Thyroid gland (tissue), 4 donors: ENCODE results near the gene ATRNL1. TPM values are rescaled to one million over a fixed set of nuclear protein-coding genes. Genes with fewer than 3 reads are reported as not detected.

ENCODE experiments used
- DNase-seq, 2 donors: peaks; one replicate each; pipeline ENCODE4 v3.0.0-alpha.2; 2019
- H3K27ac ChIP-seq, 3 donors: fragments of 200-600 bp; sonication (generic); 1 replicate in 2 of 3; 2 replicates in 1 of 3; pipeline ENCODE4 v1.5.1; 2016 to 2019; ENCODE audit warnings: mild to moderate bottlenecking in 1 of 3, moderate library complexity in 1 of 3
- H3K27me3 ChIP-seq: fragments of 200-600 bp; sonication (generic); one replicate; pipeline ENCODE4 v1.5.1; 2019
- H3K36me3 ChIP-seq, 2 donors: fragments of 200-600 bp; sonication (generic); one replicate each; pipeline ENCODE4 v1.5.1; 2016 to 2019
- H3K4me1 ChIP-seq, 2 donors: fragments of 200-600 bp; sonication (generic); one replicate each; pipeline ENCODE4 v1.5.1; 2017 to 2019
- H3K4me3 ChIP-seq, 3 donors: fragments of 200-600 bp; sonication (generic); replicated peaks in 1 of 3; 1 replicate in 2 of 3; 2 replicates in 1 of 3; pipeline ENCODE4 v1.5.1; 2016; ENCODE audit warnings: mild to moderate bottlenecking in 1 of 3
- H3K9me3 ChIP-seq: fragments of 200-600 bp; sonication (generic); one replicate; pipeline ENCODE4 v1.5.1; 2017
- POLR2A ChIP-seq, 2 donors: fragments of 450-650 bp; IDR thresholded peaks; one replicate each; pipeline ENCODE4 v1.6.1; 2017; ENCODE audit warnings: antibody characterized with exemption in 2 of 2, mild to moderate bottlenecking in 2 of 2, moderate library complexity in 1 of 2
- WGBS, 2 donors: methylation state at CpG; one replicate each; pipeline ENCODE4 v1.1.5; 2017; 5-methylcytosine and 5-hydroxymethylcytosine counted together
- intact Hi-C: fragments of 100-400 bp; cut with DNase I; formaldehyde crosslinking; loops from one replicate; pipeline ENCODE4 v1.15.1; 2023
- total RNA-seq, 4 donors: library from RNA; depleted of rRNA; stranded (reverse); fragments of >200 nt; gene quantifications; one replicate each; pipeline ENCODE4 v1.2.3, GENCODE V29; 2016
- TF ChIP-seq, protein P1 (sequence below), 6 experiments: fragments of 200-600 bp in 3 of 6; fragments of 450-650 bp in 3 of 6; sonication (generic) in 3 of 6; IDR thresholded peaks; one replicate each; pipeline ENCODE4 v1.5.1; 2016 to 2019; ENCODE audit warnings: antibody characterized with exemption in 6 of 6, mild to moderate bottlenecking in 2 of 6, inconsistent platforms in 1 of 6, moderate library complexity in 1 of 6

Gene ATRNL1
- total RNA-seq, 4 donors from 2014 or later: 2.3 to 6.3 (median 3.8) TPM

DNA sequence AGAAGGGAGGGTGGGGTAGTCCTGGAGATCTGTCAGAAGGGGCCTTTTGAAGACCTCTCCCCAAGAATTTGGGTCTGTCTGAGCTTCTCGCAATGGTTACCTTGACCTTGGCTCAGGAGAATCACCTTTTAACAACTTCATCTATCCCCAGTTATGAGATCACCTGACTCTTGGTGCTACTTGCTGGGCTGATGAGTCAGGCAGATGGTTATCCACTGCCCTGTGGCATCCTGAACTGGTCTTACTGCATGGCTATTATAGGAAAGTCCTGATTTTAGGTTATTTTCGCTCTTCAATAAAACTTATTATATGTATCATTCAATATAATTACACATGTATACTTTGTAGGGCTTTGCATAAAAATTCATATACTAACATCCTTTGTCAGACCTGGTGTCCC, 905.1 kb downstream of the ATRNL1 start:
- 98 to 100% methylated on average over 2 of the region's 2 CpGs for WGBS, 2 donors
- no peak for DNase-seq
- Histone ChIP-seq H3K36me3 (no peaks in the 10 kb centered on the region), H3K4me3 (no peak overlapping the region), H3K27me3 (no peaks in the 10 kb centered on the region), H3K27ac (no peak overlapping the region), H3K9me3 (no peaks in the 10 kb centered on the region), H3K4me1 (peaks cover 5 to 13% of the 10 kb centered on the region in 2 donors)
- intact Hi-C loops: no loop called here
- TF ChIP-seq POLR2A (IDR thresholded peaks at IDR 0.05): no peak
- TF ChIP-seq, protein P1, sequence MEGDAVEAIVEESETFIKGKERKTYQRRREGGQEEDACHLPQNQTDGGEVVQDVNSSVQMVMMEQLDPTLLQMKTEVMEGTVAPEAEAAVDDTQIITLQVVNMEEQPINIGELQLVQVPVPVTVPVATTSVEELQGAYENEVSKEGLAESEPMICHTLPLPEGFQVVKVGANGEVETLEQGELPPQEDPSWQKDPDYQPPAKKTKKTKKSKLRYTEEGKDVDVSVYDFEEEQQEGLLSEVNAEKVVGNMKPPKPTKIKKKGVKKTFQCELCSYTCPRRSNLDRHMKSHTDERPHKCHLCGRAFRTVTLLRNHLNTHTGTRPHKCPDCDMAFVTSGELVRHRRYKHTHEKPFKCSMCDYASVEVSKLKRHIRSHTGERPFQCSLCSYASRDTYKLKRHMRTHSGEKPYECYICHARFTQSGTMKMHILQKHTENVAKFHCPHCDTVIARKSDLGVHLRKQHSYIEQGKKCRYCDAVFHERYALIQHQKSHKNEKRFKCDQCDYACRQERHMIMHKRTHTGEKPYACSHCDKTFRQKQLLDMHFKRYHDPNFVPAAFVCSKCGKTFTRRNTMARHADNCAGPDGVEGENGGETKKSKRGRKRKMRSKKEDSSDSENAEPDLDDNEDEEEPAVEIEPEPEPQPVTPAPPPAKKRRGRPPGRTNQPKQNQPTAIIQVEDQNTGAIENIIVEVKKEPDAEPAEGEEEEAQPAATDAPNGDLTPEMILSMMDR (IDR thresholded peaks at IDR 0.05): no peak

Other genes starting within 250 kb of the ATRNL1 start
- gene TRUB1, start 155.2 kb upstream of the ATRNL1 start, total RNA-seq: 10 to 100 TPM; 16.1 to 26.5 (median 22.8) TPM